GM21786 (cell line): Measurements from ENCODE around the gene CLNK.
A peak's percentile ranks its signal among the peaks of the same experiment; 100 is the strongest.

Experiments used
- ATAC-seq: cut with Tn5 transposase; IDR thresholded peaks from one replicate; pipeline ENCODE4 v1.9.1; 2021; ENCODE audit not compliant: unreplicated experiment

The CLNK gene

DNA sequence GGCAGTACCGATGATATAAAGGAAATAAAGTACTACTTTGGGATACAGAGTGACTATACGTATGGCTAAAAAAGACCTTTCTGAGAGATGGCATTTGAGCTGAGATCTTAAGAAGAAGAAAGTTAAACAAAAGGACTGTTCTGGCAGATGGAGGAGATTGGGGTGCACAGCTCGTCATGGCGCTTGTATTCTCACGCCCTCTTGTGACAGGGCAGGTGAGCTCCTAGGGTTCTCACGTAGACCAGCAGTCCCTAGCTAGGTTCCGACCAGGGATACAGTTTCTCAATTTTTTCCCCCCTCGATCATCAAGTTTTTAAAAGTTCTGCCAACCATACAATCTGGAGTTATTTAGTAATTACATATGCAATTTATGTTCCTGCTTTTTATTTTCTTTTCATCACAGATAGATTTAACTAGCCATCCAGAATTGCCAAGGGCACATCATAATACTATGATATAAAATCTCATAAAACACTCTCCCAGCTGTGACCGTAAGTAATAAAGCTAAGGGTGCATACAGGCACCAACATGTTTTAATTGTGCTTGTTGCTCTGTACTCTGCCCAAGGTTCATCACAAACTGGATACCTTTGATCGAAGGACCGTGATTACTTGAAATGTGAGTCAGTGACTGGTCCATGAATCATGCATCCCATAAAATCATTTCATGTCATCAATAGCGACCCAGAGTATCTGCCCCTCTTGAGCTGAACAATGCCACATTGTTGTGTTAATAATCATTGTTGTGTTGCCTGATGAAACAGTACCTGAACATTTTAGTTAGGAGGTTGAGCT, 157.9 kb downstream of the CLNK start:
- no peak for ATAC-seq

DNA sequence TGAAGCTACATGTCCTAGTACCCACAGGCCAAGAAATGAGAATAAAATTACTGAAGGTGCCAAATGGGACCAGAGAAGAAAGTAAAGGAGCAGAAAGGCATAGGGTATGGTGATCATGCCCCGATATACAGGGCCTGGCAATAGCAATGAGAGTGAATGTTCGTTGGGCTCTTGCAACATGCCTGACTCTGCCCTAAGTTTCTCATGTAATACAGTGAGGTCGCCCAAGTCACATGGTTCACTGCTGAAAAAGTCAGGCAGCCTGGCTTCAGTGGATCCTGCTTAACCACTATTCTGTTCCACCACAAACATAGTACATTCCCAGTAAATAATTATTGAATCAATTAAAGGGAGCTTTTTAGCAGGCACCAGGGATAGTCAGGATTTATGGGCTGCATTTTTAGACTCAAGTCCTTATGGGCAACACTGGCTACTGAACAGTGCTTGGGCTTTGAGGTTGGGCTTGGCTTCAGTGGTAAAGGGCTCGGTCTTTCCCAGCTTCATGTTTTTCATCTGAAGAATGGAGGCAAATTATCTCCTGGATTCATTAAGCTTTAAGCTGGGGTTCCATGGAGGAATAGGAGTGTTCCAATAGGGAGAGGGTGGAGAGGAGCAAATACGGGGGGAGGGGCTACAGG, 160.3 kb downstream of the CLNK start:
- ATAC-seq: no peak

DNA sequence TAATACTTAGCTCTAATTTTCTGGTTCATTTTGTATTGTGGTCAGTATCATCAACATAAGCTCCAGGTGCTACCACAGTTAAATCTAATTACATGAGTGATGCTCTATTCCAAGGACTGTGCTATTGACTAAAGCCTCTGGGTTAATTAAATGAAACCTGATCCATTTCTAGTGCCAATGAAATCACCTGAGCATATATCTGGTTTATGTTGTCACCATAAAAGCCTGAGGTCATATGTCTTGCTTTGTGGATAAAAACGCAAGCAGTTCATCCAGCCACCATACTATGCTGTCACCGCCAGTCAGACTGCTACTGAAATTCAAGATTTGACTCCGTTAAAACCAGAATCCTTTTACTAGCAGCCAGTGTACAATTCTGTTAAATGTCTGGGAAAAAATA, 163.1 kb downstream of the CLNK start:
- no peak for ATAC-seq

DNA sequence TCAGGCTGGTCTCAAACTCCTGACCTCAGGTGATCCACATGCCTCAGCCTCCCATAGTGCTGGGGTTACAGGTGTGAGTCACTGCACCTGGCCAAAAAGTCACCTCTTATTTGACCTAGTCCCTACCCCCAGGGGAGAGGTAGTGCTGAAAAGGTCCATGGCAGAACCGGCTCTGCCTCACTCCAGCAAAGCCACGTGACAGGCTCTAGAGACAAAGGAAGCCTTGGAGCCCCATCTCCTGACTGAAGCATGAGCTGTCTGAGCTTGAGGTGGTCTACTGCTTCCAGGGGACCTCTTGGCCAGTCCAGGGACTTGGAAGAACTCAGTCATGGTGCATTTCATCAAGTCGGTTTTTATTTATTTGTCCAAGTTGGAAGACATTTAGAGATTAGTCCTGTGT, 174.8 kb downstream of the CLNK start:
- no peak for ATAC-seq

DNA sequence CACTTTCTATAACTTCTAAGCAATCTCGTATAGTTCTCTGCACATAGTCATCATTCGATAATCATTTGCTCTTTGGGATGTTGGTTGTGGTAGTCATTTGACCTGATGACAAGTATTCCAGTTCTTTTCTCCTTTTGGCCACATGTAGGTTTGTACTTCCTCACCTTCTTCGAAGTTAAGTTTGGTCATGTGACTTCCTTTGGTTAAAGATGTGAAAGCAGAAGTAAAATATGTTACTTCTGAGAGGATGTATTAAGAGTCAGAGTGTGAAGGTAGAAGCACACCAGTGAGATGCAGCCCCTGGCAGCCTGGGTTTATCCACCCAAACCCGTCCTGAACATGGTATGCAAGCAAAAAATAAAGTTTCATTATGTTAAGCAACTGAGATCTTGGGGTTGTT, 178.5 kb downstream of the CLNK start:
- no peak for ATAC-seq

DNA sequence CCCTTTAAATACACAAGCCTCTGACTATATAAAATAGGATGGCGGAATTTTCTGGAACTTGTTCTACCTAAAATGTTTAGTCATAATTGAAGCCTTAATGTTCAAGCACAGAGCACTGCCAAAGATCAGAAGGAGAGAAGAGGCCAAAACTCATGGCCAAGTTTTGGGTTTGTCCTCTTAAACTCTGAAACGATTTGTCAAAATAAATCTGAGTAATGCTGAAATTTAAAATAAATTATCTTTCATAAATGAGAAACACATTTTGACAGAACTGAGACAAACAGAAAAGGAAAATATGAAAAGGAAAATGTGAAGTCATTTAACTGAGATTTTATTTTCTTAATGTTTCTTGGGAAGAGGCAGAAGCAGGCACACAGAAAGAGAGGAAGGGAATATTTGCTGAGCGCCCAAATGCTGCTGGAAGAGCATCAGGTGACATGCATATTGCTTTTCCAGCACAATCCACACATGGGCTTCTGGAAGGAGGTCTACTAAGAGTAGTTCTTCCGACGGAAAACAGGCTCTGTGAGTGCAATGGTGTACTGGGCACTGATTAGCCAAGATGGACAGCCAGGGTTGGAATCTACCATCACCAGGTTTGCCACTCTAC, 179.9 kb downstream of the CLNK start:
- ATAC-seq: no peak

DNA sequence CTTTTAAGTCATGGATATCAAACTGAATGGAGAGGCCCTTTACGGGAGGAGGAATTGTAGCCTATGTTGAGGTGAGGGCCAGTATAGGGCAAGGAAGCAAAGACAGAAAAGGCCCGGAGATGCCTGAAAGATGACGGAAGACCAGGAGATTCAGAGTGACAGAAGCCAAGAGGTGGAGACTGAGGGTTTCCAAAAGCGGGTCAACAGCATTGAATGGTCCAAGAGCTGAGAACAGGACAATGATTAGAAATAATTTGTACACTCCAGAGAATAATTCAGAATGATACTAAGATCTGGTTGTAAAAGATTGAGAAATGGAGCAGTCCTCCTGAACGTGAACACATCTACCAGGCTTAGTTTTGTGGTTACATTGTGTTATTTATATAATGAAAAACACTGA, 181.9 kb downstream of the CLNK start:
- no peak for ATAC-seq

DNA sequence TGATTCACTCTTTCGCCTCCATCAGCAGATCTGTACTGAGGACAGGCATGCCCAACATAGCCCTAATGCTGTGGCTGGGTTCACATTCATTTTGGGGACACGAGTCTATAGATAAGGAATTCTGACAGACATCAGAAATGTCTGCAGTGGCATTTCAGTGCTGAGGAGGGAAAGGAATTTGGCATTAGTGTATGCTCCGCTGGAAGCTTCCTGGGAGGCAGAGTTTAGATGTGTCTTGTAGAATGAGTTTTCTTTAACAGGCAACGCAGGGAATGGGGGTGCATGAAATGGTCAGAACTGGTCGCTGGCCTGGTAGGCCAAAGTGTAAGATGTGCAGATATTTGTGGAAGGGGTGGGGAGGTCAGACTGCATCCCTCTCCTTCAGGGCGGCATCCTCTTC, 183.8 kb downstream of the CLNK start:
- no peak for ATAC-seq

DNA sequence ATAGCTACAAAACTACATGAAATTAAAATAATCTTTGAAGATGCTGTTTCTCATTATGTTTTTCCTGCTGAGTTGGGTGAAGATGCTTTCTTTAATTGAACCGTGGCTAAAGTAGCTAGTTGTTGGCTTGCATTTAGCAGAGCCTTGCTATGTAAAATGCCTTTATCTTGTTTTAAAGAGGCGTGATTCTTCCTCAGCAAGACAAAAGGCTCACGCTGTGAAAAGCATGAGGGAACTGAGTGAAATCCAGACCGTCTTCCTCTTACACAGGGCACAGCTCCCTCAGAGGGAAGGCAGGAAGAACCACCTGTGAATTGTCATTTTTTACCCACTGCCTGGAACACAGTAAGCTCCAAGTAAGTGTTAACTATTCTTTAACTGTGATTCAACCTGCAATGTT, 188.4 kb downstream of the CLNK start:
- ATAC-seq: no peak

DNA sequence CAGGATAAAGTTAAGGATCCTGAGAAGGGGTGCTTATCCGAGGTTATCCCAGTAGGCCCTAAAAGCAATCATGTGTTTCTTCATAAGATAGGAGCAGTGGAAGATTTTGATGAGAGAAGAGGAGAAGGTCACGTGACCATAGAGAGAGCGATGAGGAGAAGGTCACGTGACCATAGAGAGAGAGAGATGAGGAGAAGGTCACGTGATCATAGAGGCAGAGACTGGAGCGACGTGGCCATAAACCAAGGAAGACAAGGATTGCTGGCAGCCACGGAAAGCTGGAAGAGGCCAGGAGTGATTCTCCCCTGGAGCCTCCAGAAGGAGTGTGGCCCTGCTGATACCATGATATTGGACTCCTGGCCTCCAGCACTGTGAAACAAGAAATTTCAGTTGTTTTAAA, 188.9 kb downstream of the CLNK start:
- ATAC-seq: no peak

DNA sequence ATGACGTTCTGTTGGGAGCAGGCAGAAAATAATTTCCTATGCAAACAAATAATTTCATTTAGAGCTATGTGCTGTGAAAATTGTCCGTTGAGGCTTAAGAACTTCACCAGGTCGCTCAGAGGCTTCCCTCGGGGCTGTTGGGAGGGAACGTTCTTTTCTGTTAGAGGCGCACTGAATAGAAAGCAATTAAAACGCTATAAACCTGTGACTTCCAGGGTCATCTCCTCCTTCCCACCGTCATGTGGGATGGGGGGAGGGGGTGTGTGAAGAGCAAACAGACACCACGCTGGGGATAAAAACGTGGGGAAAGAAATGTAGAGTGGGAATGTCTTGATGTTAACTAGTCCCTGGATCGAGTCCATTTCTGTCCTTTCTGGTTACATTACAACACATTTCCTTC, 192.1 kb downstream of the CLNK start:
- no peak for ATAC-seq

DNA sequence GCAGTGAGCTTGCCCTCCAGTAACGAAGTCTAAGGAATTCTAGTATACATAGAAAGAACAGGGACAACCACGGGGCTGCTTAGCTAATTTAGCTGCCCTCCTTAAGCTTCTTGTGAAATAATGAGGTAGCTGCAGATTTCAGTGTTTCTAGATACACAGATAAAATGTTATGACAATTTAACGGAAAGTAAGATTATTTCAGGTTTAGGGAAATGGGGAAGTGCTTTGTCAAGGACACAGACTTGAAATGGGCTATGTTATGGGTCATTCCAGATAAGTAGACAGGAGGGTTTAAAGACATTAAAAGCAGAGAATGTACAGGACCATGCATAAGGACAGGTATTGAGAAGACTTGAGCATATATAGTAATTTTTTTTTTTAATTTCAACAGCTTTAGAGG, 193.2 kb downstream of the CLNK start:
- no peak for ATAC-seq

DNA sequence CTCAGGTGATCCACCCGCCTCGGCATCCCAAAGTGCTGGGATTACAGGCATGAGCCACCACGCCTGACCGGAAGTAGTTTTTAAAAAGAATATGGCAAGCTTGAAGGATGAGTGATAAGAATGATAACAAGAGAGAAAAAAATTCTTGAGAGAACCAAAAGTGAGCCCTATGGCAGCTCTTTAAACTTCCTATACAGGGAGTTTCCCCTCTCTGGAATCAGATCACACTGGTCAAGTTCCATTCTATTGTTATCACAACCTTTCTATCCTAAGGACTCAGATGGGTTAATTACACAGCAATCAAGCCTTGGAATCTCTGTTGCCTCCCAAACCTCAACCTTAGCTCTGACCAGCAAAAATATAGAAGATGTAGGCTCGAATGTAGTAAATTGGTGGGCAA, 193.6 kb downstream of the CLNK start:
- no peak for ATAC-seq

DNA sequence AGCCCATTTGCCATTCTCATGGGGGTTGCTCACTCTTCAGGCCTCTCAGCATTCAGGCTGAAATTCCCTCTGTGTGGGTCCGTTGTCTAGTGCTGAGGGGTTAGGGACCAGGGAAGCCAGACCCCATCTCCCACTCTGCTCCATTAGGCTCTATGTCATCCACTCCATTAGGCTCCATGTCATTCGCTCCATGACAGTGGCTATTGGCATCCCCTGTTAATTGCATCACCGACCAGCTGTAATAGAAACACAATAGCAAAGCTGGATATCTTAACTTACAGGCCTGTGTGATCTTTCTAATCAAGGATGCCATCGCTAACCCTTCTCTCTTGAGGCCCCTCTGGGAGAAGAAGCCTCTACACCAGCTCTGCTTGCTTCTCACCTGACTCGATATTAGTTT, 201.7 kb downstream of the CLNK start:
- no peak for ATAC-seq

DNA sequence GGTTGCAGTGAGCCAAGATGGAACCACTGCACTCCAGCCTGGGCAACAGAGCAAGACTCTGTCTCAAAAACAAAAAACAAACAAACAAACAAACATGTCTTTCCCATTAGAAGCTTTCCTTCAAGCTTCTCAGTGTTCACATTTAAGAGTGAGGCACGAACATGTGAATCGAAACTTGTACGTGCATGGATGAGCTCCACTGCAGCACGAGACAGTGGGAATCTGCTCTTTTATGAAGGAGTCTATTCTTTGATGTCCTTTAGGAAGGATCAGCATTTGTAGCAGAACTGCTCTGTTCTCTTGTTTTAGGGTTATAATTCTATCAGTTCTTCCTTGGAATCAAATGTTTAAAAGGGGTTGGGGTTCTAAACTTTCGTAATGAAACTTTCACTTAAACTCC, 204.0 kb downstream of the CLNK start:
- no peak for ATAC-seq

DNA sequence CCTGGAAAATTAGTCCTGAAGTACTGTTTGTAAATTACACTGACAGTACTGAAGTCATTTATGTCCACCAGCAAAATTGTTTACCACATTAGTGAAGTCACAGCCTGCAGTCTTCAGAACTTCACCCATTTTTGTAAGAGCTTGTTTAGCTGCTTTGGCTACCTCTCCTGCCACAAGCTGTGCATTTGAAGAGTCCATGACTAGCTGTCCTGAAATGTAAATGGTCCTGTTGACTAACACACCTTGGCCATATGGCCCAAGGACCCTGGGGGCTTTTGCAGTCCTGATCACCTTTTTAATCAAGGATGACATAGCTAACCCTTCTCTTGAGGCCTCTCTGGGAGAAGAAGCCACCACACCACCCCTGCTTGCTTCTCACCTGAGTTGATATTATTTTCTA, 205.9 kb downstream of the CLNK start:
- ATAC-seq: no peak

DNA sequence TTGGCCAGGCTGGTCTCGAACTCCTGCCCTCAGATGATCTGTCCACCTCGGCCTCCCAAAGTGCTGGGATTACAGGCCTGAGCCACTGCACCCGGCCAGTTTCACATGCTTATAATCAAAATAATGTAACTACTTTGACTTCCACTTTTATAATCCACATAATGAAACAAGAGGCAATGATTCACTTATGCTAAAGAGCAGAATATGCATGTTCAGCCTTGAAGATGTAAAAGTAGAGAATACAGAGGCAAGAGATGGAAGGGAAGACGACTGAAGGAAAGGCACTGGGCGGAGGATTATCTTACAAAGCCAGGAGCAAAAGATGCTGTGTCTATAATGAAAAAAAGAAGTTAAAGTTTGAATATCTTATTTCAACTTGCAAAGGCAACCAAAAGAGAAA, 214.1 kb downstream of the CLNK start:
- ATAC-seq: no peak

DNA sequence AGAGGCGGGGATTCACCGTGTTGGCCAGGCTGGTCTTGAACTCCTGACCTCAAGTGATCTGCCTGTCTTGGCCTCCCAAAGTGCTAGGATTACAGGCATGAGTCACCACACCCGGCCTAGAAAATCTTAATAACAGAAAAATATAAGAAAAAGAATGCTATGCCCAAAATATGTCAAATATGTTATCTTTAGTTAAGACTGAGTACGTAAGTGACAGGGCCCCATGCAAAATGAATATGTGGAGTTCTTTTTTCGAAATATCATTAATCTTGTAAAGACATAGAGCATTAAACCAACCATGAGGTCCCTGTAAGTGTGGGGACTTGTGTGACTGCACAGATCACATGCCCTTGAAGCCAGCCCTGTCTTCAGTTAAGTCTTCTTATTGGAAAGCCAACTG, 218.4 kb downstream of the CLNK start:
- no peak for ATAC-seq

DNA sequence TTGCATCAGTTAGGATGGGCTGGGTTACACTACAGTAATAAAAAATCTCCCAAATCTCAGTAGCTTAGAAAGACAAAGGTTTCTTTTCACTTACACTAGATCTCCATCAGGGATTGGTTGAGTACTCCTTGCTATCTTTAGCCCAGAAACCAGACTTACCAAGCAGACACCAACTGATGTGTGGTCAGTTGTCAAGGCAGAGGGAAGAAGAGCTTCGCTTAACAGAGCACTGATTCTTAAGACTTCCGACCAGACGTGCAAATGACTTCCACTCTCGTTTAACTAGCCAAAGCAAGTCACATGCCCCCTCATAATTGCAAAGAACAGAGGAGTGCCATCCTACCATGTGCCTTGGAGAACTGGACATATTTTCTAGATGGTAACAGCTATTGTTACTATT, 221.7 kb downstream of the CLNK start:
- ATAC-seq: no peak

DNA sequence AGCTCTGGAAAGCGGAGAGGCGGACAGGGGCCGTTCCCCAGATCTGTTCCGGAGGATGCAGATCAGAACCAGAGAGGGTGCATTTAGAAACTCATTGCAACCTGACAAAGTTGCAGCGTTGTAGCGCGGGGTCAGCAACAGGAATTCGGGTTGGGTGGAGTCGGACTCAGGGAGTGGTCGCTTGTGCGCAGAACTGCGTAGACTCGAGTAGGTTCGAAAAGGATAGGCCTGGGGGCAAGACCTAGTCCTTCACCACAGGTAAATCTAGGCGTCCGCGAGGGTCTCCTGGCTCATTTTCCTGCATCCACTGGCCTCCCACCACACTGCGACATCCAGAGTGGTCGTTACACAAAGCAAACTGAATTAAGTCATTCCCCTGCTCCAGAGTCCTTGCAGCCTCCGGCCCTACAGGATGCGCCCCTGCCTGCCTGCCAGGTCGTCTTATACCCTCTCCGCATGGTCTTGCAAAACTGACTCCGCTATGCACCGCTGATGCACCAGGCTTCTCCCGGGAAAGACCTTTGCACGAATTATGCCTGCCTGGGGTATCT, 222.6 kb downstream of the CLNK start:
- ATAC-seq: no peak

DNA sequence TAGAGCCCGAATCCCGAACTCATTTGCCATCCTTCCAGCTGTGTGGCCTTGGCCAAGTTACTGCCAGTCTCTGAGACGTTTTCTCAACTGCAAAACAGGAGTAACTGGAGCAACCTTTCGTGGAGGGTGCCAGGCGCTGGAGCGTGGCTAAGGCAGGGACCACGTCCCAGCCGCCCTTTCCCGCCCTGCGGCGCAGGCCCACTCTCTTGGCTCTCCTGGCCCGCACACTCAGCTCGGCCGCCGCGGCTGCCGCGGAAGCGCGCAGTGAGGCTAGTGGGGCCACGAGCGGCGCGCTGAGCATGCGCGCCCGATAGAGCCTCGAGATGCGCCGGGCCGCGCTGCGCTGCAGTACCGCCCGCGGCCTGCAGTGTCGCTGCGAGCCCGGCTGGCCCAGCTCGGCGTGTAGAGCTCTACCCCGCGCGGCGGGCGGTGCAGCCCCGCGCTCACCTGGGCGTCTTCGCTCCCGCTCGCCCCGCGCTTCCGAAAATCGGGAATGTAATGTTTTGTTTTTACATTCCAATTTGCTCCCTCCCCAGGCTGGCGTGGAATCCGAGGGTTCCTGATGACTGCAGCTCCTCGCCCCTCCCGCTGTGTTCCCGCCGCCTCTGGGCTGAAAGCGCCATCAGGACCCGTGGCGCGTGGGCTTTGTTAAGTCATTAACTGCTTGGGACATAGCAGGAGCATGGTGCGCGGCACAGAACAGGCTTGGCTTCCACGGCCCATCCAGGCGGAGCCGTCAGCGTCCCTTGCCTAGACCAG, 223.3 kb downstream of the CLNK start:
- ATAC-seq: peak; percentile 45
